Thoracic aorta (tissue), 2 donors: ENCODE results near the gene C1orf141. TPM values are rescaled to one million over a fixed set of nuclear protein-coding genes. Genes with fewer than 3 reads are reported as not detected.

Experiments used
- ATAC-seq: fragments of 150-250 bp; one replicate; pipeline ENCODE4 v1.8.0; 2017; ENCODE audit warnings: low read depth; ENCODE audit not compliant: insufficient number of reproducible peaks, low FRiP score
- DNase-seq: peaks from one replicate; pipeline ENCODE4 v3.0.0-alpha.2; 2020; ENCODE audit warnings: low spot score
- H3K27ac ChIP-seq, 2 donors: fragments of 200-600 bp; sonication (generic); 1 replicate in 1 of 2; 2 replicates in 1 of 2; pipeline ENCODE4 v1.5.1; 2016; ENCODE audit warnings: mild to moderate bottlenecking in 2 of 2, moderate library complexity in 2 of 2
- H3K27me3 ChIP-seq: fragments of 200-600 bp; sonication (generic); replicated peaks from 2 replicates; pipeline ENCODE4 v1.6.0; 2016; ENCODE audit warnings: mild to moderate bottlenecking; ENCODE audit not compliant: insufficient read depth
- H3K36me3 ChIP-seq: fragments of 200-600 bp; sonication (generic); one replicate; pipeline ENCODE4 v1.5.1; 2016
- H3K4me1 ChIP-seq, 2 donors: fragments of 200-600 bp; sonication (generic); 1 replicate in 1 of 2; 2 replicates in 1 of 2; pipeline versions ENCODE4 v1.5.1 to v1.6.0; 2016; ENCODE audit warnings: low read depth in 2 of 2, mild to moderate bottlenecking in 1 of 2; ENCODE audit not compliant: control insufficient read depth in 1 of 2
- H3K4me3 ChIP-seq: fragments of 200-600 bp; sonication (generic); 2 replicates; pipeline ENCODE4 v1.5.1; 2016; ENCODE audit warnings: mild to moderate bottlenecking
- H3K9me3 ChIP-seq: fragments of 200-600 bp; sonication (generic); 2 replicates; pipeline ENCODE4 v1.5.1; 2016
- total RNA-seq, 2 donors: library from RNA; depleted of rRNA; stranded (reverse); fragments of >200 nt; gene quantifications; one replicate each; pipeline versions ENCODE4 v1.1.0 to v1.2.3, GENCODE V29; 2016
- TF ChIP-seq, protein P1 (sequence below): fragments of 200-600 bp; sonication (generic); IDR thresholded peaks from one replicate; pipeline ENCODE4 v1.5.1; 2019; ENCODE audit warnings: antibody characterized with exemption

The C1orf141 gene
- total RNA-seq, 2 donors from 2014 or later, result not detected

DNA sequence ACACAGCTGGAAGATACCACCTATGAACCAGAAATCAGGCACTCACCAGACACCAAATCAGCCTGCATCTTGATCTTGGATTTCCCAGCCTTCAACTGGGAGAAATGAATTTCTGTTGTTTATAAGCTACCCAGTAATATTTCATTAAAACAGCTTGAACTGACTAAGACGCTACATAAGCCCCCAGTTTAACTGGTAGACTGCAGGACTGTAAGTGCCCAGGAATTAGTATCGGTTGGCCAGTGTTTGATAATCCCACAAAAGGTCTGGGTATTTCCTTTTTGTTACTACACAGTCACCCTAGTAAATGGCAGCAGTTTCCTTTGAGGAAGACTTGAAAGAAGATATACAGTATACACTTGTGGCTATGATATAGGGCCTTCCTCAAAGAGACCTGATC is 73.5 kb downstream of the C1orf141 start:
- H3K9me3 ChIP-seq, result no peaks in the 10 kb centered on the region
- no peaks in the 10 kb centered on the region for H3K27me3 ChIP-seq
- H3K27ac ChIP-seq, result no peak overlapping the region
- no peaks in the 10 kb centered on the region for H3K4me1 ChIP-seq
- H3K4me3 ChIP-seq, result no peak overlapping the region
- DNase-seq (no peak), ATAC-seq (no peak)
- TF ChIP-seq, protein P1, sequence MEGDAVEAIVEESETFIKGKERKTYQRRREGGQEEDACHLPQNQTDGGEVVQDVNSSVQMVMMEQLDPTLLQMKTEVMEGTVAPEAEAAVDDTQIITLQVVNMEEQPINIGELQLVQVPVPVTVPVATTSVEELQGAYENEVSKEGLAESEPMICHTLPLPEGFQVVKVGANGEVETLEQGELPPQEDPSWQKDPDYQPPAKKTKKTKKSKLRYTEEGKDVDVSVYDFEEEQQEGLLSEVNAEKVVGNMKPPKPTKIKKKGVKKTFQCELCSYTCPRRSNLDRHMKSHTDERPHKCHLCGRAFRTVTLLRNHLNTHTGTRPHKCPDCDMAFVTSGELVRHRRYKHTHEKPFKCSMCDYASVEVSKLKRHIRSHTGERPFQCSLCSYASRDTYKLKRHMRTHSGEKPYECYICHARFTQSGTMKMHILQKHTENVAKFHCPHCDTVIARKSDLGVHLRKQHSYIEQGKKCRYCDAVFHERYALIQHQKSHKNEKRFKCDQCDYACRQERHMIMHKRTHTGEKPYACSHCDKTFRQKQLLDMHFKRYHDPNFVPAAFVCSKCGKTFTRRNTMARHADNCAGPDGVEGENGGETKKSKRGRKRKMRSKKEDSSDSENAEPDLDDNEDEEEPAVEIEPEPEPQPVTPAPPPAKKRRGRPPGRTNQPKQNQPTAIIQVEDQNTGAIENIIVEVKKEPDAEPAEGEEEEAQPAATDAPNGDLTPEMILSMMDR, result no peak
- no peaks in the 10 kb centered on the region for H3K36me3 ChIP-seq

DNA sequence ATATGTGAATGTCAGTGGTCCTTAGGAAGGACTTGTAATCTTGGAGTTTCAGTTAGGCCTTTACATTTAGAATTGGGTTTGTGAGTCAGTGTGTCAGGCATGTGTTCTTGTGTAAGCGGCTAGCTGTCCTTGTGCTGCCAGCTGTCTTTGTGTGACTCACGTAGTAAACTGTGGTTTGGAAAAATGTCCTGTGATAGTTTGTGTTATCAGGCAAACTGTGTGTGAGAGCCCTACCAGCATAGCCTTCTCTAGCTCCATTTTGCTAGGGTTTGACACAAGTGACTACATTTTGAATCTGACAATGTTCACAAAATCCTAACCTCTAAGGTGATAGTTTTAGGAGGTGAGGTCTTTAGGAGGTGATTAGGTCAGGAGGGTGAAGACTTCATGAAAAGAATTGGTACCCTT is 74.0 kb downstream of the C1orf141 start:
- Histone ChIP-seq H3K4me1 (no peaks in the 10 kb centered on the region), H3K9me3 (no peaks in the 10 kb centered on the region), H3K27me3 (no peaks in the 10 kb centered on the region), H3K27ac (no peak overlapping the region), H3K36me3 (no peaks in the 10 kb centered on the region), H3K4me3 (no peak overlapping the region)
- TF ChIP-seq, protein P1, result no peak
- ATAC-seq, result peak; percentile 48
- DNase-seq, result no peak

DNA sequence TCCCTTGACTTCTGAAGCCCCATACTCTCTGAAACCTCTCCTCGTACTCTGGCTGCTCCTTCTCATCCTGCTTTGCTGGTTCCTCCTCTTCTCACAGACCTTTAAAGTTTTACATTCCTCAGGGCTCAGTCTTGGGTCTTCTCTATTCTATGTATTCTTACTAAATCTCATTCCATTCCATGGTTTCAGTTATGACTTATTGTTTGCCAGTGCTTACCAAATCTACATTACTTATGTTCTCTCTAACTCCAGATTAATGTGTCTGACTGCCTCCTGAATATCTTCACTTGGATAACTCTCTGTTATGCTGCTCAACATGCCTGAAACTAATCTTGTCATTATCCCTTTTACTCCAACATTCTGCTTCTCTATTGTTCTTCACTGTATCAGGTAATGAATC is 75.4 kb downstream of the C1orf141 start:
- Histone ChIP-seq H3K9me3 (no peaks in the 10 kb centered on the region), H3K27me3 (no peaks in the 10 kb centered on the region), H3K27ac (no peak overlapping the region), H3K4me3 (no peak overlapping the region), H3K4me1 (peaks cover 0 to 4% of the 10 kb centered on the region in 2 donors), H3K36me3 (no peaks in the 10 kb centered on the region)
- no peak for DNase-seq
- TF ChIP-seq, protein P1, result no peak
- ATAC-seq, result no peak

DNA sequence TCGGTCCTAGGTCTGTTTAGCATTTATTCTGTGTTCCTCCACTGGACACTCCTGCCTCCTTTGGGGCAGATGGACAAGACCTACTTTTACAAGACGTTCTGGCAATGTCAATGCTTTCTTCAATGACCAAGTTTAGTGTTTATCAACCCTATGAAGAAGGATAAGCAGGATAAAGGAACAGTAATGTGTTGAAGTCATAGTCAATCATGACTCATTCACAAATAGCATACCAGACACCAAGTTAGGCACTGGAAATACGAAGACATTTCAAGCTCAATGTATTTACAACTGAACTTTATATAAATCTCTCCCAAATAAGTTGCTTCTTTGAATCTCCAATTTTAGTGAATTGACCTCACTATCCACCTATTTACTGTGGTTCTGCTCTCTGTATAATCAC is 76.0 kb downstream of the C1orf141 start:
- H3K27me3 ChIP-seq, result no peaks in the 10 kb centered on the region
- TF ChIP-seq, protein P1, result no peak
- no peaks in the 10 kb centered on the region for H3K9me3 ChIP-seq
- H3K36me3 ChIP-seq, result no peaks in the 10 kb centered on the region
- no peak overlapping the region for H3K4me3 ChIP-seq
- no peak for DNase-seq
- peaks cover 0 to 5% of the 10 kb centered on the region in 2 donors for H3K4me1 ChIP-seq
- no peak for ATAC-seq
- H3K27ac ChIP-seq, result no peak overlapping the region

DNA sequence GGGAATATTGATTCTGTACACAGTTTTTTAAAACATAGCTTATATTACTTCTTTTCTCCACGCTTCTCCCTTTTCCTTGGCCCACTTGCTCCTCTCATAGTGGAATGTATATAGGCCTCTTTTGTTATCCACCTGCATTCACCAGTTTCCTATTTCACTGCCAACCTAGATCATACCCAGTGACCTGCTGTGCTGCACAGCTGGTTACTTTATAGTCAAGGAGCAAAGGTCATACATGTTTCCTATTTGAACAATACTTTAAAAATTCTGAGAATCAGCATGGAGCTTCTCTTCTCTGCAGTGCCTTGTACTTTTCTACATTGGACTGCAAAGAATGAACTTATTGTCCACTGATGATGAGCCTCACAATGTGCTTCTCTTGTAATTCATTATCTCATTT is 76.5 kb downstream of the C1orf141 start:
- ATAC-seq, result no peak
- Histone ChIP-seq H3K36me3 (no peaks in the 10 kb centered on the region), H3K27me3 (no peaks in the 10 kb centered on the region), H3K9me3 (no peaks in the 10 kb centered on the region), H3K4me3 (no peak overlapping the region), H3K4me1 (peaks cover 0 to 5% of the 10 kb centered on the region in 2 donors), H3K27ac (no peak overlapping the region)
- DNase-seq, result no peak
- TF ChIP-seq, protein P1, result no peak
